Activated T-cell treated with anti-CD3 and anti-CD28 coated beads, Interleukin-2, amount 50 U/mL, for 4 hours (primary cell): ENCODE results near the gene AMZ1. TPM values are rescaled to one million over a fixed set of nuclear protein-coding genes. Genes with fewer than 3 reads are reported as not detected.
A peak's percentile ranks its signal among the peaks of the same experiment; 100 is the strongest.
"Not testable (repeated sequence)": the region's sequence is repeated elsewhere in the genome, so short reads cannot be mapped to it uniquely, and the experiment has no call there.

Experiments
- ATAC-seq, 2 donors: fragments of 200-7000 bp; cut with Tn5 transposase; one replicate each; pipeline ENCODE4 v1.10.0; 2021
- DNase-seq: peaks from one replicate; pipeline ENCODE4 v3.0.0-alpha.2; 2020
- H3K27me3 Mint-ChIP-seq: one replicate; pipeline ENCODE4 v1.8.0; 2021; ENCODE audit warnings: low read depth, mixed read lengths
- H3K36me3 Mint-ChIP-seq: one replicate; pipeline ENCODE4 v1.8.0; 2022; ENCODE audit warnings: mixed read lengths; ENCODE audit not compliant: insufficient read depth
- H3K4me1 Mint-ChIP-seq: one replicate; pipeline ENCODE4 v1.8.0; 2021; ENCODE audit warnings: low read depth, mixed read lengths
- H3K4me3 Mint-ChIP-seq: one replicate; pipeline ENCODE4 v1.8.0; 2021; ENCODE audit warnings: mild to moderate bottlenecking, moderate library complexity, mixed read lengths
- H3K9me3 Mint-ChIP-seq: one replicate; pipeline ENCODE4 v1.8.0; 2021; ENCODE audit warnings: mixed read lengths
- total RNA-seq, 3 donors: library from RNA; stranded (reverse); gene quantifications; one replicate each; pipeline ENCODE4 v1.2.1, GENCODE V29; 2021

AMZ1 gene
- total RNA-seq, 3 donors from 2014 or later: 0.03 TPM; not detected in 2

- DNase-seq (no peak), ATAC-seq (peak; percentile 36 to 44)
- Mint-ChIP-seq H3K36me3 (no peaks in the 10 kb centered on the region), H3K4me1 (peaks cover 10% of the 10 kb centered on the region), H3K9me3 (no peaks in the 10 kb centered on the region), H3K27me3 (peaks cover 49% of the 10 kb centered on the region), H3K4me3 (peak overlapping the region; percentile 31)
These were observed 674 bp downstream of the AMZ1 start for GRCh38 chr7:2688409-2689342.

GRCh38 chr7:2689343-2689847 is 1.4 kb downstream of the AMZ1 start:
- peaks cover 10% of the 10 kb centered on the region for H3K4me1 Mint-ChIP-seq
- H3K36me3 Mint-ChIP-seq: no peaks in the 10 kb centered on the region
- H3K9me3 Mint-ChIP-seq: no peaks in the 10 kb centered on the region
- ATAC-seq (no peak), DNase-seq (no peak)
- H3K4me3 Mint-ChIP-seq: no peak overlapping the region
- H3K27me3 Mint-ChIP-seq: peaks cover 47% of the 10 kb centered on the region

DNA sequence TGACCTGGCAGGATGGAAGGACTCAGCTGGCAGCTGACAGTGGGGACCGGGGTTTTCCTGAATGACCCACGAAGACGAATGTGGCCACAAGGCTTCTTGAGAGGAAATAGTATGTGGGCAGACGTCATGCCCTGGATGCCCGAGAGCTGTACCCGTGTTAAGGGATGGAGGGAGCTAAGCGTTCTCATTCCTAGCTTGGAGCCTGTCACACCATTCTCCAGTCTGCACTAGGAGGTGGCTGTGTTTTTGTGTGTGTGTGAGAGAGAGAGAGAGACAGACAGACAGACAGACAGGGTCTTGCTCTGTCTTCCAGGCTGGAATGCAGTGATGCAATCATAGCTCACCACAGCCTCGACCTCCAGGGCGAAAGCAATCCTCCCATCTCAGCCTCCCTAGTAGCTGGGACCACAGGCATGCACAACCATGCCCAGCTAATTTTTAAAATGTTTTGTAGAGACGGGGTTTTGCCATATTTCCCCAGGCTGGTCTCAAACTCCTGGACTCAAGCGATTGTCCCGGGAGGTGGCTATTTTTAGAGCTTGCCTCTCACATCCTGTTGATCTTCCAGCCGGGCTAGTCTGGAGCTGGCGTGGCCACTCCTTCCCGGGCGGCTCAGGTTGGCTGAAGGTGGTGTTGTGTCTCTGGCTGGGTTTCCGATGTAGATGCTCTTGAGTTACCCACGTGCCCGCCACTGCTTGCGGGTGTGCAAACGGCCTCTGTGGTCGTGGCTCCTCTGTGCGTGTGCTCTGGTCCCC is 2.1 kb downstream of the AMZ1 start:
- peaks cover 47% of the 10 kb centered on the region for H3K27me3 Mint-ChIP-seq

GRCh38 chr7:2691011-2691707 is 3.2 kb downstream of the AMZ1 start:
- DNase-seq: no peak
- H3K27me3 Mint-ChIP-seq: peaks cover 42% of the 10 kb centered on the region
- no peaks in the 10 kb centered on the region for H3K36me3 Mint-ChIP-seq
- no peak overlapping the region for H3K4me3 Mint-ChIP-seq
- H3K4me1 Mint-ChIP-seq: peaks cover 10% of the 10 kb centered on the region
- no peaks in the 10 kb centered on the region for H3K9me3 Mint-ChIP-seq
- no peak for ATAC-seq

More for the DNA sequence above, 2.1 kb downstream of the AMZ1 start:
- DNase-seq (no peak), ATAC-seq (no peak)
- H3K9me3 Mint-ChIP-seq: no peaks in the 10 kb centered on the region
- no peaks in the 10 kb centered on the region for H3K36me3 Mint-ChIP-seq
- peaks cover 10% of the 10 kb centered on the region for H3K4me1 Mint-ChIP-seq
- no peak overlapping the region for H3K4me3 Mint-ChIP-seq

DNA sequence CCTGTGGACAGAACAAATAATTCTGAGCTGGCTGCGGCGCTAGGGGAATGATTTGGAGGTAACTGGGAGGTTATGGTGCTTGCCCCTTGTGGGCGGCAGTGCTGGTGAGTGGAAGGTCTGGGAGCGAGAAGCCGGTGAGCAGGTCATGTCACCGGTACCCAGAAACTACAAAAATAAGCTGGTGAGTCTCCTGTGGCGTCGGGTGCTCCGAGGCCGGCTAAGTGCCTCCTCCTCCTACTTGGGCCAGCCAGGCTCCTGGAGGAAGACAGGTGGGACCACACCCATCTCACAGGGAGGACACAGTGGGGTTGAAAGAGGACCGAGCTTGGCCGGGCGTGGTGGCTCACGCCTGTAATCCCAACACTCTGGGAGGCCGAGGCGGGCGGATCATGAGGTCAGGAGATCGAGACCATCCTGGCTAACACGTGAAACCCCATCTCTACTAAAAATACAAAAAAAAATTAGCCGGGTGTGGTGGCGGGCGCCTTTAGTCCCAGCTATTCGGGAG is 4.0 kb downstream of the AMZ1 start:
- H3K4me3 Mint-ChIP-seq, H3K9me3 Mint-ChIP-seq, ATAC-seq, DNase-seq, H3K36me3 Mint-ChIP-seq: not testable (repeated sequence)
- peaks cover 10% of the 10 kb centered on the region for H3K4me1 Mint-ChIP-seq
- H3K27me3 Mint-ChIP-seq: peaks cover 35% of the 10 kb centered on the region

- H3K4me3 Mint-ChIP-seq: no peak overlapping the region
- H3K27me3 Mint-ChIP-seq: peaks cover 29% of the 10 kb centered on the region
- ATAC-seq: no peak
- H3K36me3 Mint-ChIP-seq: no peaks in the 10 kb centered on the region
- H3K9me3 Mint-ChIP-seq: no peaks in the 10 kb centered on the region
- no peak for DNase-seq
- peaks cover 10% of the 10 kb centered on the region for H3K4me1 Mint-ChIP-seq
These were observed 4.5 kb downstream of the AMZ1 start for GRCh38 chr7:2692543-2692942.

DNA sequence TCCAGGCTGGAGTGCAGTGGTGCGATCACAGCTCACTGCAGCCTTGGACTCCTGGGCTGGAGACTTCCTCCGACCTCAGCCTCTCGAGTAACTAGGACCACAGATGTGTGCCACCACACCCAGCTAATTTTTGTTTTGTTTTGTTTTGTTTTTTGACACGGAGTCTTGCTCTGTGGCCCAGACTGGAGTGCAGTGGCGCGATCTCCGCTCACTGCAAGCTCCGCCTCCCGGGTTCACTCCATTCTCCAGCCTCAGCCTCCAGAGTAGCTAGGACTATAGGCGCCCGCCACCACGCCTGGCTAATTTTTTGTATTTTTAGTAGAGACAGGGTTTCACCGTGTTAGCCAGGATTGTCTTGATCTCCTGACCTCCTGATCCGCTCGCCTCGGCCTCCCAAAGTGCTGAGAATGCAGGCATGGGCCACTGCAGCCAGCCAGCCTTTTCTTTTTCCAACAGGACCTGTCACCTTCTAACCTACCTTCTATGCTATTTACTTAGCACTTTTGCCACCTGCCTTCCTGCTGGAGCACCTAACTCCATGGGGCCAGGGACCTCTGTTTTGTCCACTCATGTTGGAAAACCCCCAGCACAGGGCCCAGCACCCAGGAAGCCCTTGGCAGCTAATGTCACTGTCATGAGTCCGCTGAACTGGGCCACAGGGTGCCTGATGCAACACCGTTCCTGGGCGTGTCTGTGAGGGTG is 5.6 kb downstream of the AMZ1 start:
- peaks cover 16% of the 10 kb centered on the region for H3K4me1 Mint-ChIP-seq
- DNase-seq, H3K36me3 Mint-ChIP-seq, H3K9me3 Mint-ChIP-seq, H3K4me3 Mint-ChIP-seq, ATAC-seq: not testable (repeated sequence)
- peaks cover 25% of the 10 kb centered on the region for H3K27me3 Mint-ChIP-seq

- ATAC-seq, H3K9me3 Mint-ChIP-seq, DNase-seq, H3K4me3 Mint-ChIP-seq, H3K36me3 Mint-ChIP-seq: not testable (repeated sequence)
- peaks cover 20% of the 10 kb centered on the region for H3K27me3 Mint-ChIP-seq
- peaks cover 16% of the 10 kb centered on the region for H3K4me1 Mint-ChIP-seq
These were observed 6.1 kb downstream of the AMZ1 start for GRCh38 chr7:2694122-2694436.

DNA sequence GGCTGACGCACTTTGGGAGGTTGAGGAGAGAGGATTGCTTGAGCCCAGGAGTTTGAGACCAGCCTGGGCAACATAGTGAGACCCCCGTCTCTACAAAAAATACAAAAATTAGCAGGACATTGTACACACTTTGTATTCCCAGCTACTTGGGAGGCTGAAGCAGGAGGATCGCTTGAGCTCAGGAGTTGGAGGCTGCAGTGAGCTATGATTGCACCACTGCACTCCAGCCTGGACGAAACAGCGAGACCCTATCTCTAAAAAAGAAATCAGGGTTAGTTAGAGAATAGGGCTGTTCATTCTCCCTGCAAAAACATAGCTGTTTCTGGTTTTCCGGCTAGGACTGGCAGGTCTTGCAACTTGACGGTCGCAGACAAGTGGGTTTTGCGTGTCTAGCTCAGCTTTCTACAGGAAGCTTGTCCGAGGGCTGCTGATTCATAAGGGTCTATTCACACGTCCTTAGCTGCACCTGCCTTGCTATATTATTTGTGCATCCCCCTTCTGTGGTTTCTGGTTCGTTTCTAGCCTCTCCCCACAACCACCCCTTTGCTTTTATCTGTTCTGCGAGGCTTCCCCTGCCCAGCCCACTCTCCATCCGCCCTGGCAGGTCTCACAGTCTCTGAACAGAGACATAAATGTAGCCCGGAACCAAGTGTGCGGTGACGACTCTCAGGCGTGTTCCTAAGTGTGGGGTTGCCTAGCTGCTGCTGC is 10.7 kb downstream of the AMZ1 start:
- peak; percentile 92 to 93 for ATAC-seq
- peak overlapping the region; percentile 44 for H3K4me3 Mint-ChIP-seq
- no peaks in the 10 kb centered on the region for H3K27me3 Mint-ChIP-seq
- no peaks in the 10 kb centered on the region for H3K9me3 Mint-ChIP-seq
- peak; percentile 47 for DNase-seq
- H3K36me3 Mint-ChIP-seq: no peaks in the 10 kb centered on the region
- H3K4me1 Mint-ChIP-seq: peaks cover 22% of the 10 kb centered on the region

DNA sequence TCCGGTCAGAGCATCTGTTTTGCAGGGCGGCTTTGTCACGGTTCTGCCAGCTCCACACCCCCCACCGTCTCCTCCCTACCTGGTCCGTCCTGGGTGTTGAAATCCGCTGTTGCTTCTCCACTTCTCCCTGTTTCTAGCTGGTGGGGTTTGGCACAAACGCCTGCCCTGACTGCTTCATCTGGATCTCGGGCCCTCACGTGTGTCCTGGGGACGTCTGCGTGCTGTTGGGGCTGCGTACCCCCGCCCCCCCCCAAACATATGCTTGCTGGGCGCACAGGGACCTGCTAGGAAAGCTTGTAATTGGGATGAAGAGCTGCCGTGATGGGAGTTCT is 11.3 kb downstream of the AMZ1 start:
- ATAC-seq (no peak), DNase-seq (no peak)
- Mint-ChIP-seq H3K4me1 (peaks cover 22% of the 10 kb centered on the region), H3K4me3 (peak overlapping the region; percentile 44), H3K36me3 (no peaks in the 10 kb centered on the region), H3K27me3 (no peaks in the 10 kb centered on the region), H3K9me3 (no peaks in the 10 kb centered on the region)

DNA sequence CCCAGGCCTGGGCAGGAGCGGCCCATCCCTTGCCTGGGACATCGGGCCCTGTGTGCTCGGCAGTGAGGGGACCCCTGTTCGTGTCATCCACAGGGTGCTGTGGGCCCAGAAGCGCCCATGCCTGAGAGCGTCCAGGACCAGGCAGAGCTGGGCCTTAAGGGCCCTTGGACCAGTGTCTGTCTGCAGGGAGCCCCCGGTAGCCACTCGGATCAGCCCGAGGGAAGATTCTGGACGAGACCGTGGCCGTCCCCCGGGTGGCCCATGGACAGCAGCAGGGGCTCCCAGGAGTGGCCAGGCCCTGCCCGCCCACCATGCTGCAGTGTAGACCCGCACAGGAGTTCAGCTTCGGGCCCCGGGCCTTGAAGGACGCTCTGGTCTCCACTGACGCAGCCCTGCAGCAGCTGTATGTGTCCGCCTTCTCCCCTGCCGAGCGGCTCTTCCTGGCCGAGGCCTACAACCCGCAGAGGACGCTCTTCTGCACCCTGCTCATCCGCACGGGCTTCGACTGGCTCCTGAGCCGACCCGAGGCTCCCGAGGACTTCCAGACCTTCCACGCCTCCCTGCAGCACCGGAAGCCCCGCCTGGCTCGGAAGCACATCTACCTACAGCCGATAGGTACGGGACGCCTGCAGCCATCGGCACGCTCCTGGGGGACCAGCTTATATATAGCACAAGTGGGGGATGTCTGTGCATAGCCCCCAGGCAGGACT is 12.3 kb downstream of the AMZ1 start:
- Mint-ChIP-seq H3K36me3 (no peaks in the 10 kb centered on the region), H3K4me3 (peak overlapping the region; percentile 9)

DNA sequence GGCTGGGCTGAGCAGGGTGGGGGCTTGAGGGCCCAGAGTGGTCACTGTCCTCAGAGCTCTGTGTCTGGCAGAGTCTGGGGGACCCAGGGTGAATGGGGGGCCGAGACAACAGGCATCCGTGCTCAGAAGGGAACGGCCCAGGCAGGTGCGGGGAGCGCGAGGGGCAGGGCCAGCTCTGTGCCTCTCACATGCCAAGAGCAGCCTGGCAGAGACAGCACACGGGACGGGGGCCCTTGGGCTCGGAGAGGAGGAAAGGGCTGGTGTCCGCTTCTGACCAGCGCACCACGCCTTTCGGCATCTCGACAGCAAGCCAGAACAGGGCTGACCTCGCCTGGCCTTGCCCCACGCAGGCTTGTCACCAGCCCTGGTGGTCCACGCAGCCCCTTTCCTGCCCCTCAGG is 13.4 kb downstream of the AMZ1 start:
- Mint-ChIP-seq H3K9me3 (no peaks in the 10 kb centered on the region), H3K36me3 (no peaks in the 10 kb centered on the region), H3K4me1 (peaks cover 22% of the 10 kb centered on the region), H3K4me3 (no peak overlapping the region), H3K27me3 (no peaks in the 10 kb centered on the region)
- ATAC-seq: no peak
- no peak for DNase-seq

More for the DNA sequence above, 12.3 kb downstream of the AMZ1 start:
- H3K4me1 Mint-ChIP-seq: peaks cover 22% of the 10 kb centered on the region
- ATAC-seq (no peak), DNase-seq (no peak)
- no peaks in the 10 kb centered on the region for H3K9me3 Mint-ChIP-seq
- no peaks in the 10 kb centered on the region for H3K27me3 Mint-ChIP-seq
